ENCODE results near the gene CPM. TPM values are rescaled to one million over a fixed set of nuclear protein-coding genes. Genes with fewer than 3 reads are reported as not detected.

The CPM gene
- total and polyA plus RNA-seq, 2 donors (not counting 3 experiments of a cell fraction or from before 2014, with no cell fraction given) = not detected

GRCh38 chr12:68815232-68815927 is 117.6 kb downstream of the CPM start:
- no peak overlapping the region for H2AFZ ChIP-seq (ENCODE audit: low read depth, low read length)
- peaks cover 5 to 34% of the 10 kb centered on the region in 2 experiments for H3K36me3 ChIP-seq (ENCODE audit: control insufficient read depth in 2 of 2, extremely low read depth in 1 of 2, insufficient read depth in 2 of 2, low read length in 2 of 2)
- no peaks in the 10 kb centered on the region for H3K9me3 ChIP-seq (replicated peaks; ENCODE audit: control insufficient read depth, insufficient read depth, low read length)
- H3K27me3 ChIP-seq (ENCODE audit: control insufficient read depth in 2 of 2, insufficient read depth in 2 of 2, low read length in 2 of 2) = no peaks in the 10 kb centered on the region
- TF ChIP-seq POLR2AphosphoS5 (IDR thresholded peaks at IDR 0.05; ENCODE audit: insufficient read depth, low read depth, low read length) (peak; percentile 17), EZH2 (IDR thresholded peaks at IDR 0.05; ENCODE audit: borderline replicate concordance, low read depth, low read length, severe bottlenecking) (no peak), MAX (IDR thresholded peaks at IDR 0.05; ENCODE audit: insufficient read depth, insufficient read length) (no peak), CTCF (IDR thresholded peaks at IDR 0.05; ENCODE audit: extremely low read depth in 1 of 2, insufficient read depth in 1 of 2, low read depth in 1 of 2, low read length in 2 of 2) (no peak), GATA2 (IDR thresholded peaks at IDR 0.05; ENCODE audit: insufficient read depth, insufficient read length, low read depth, low read length) (no peak), MYC (IDR thresholded peaks at IDR 0.05; ENCODE audit: low read depth, low read length) (no peak)
- BruUV-seq (replicated peaks) = no TSS peak
- ChIA-PET CTCF (interaction anchor here (1.1 to 2.3 kb wide), 2 partner anchors 16 to 29 kb away, joined by 3 to 20 read pairs; no protein-coding TSS in a partner anchor), POLR2A (interaction anchor here (0.5 kb wide), 1 partner anchor 79 kb away, joined by 5 read pairs; no protein-coding TSS in a partner anchor)
- no peak for FAIRE-seq
- H3K9me1 ChIP-seq (replicated peaks; ENCODE audit: control insufficient read depth, extremely low read depth, insufficient read depth, low read length) = no peaks in the 10 kb centered on the region
- H3K4me3 ChIP-seq (replicated peaks in 1 of 3; ENCODE audit: insufficient read depth in 1 of 3, low read depth in 1 of 3, low read length in 3 of 3) = peak overlapping the region in 1 of 3 experiments; percentile 84
- intact Hi-C loops (cut with micrococcal nuclease) = no loop called here
- no peak overlapping the region for H3K9ac ChIP-seq (replicated peaks; ENCODE audit: extremely low read depth, insufficient read depth, low read length)
- H3K79me2 ChIP-seq (ENCODE audit: control insufficient read depth, insufficient read depth, low read length) = peaks cover 86% of the 10 kb centered on the region
- H3K27ac ChIP-seq (ENCODE audit: insufficient read depth, low read depth, low read length) = no peak overlapping the region
- peaks cover 5% of the 10 kb centered on the region for H3K4me1 ChIP-seq (ENCODE audit: control insufficient read depth, extremely low read depth, insufficient read depth, low read length)
- H3K4me2 ChIP-seq (ENCODE audit: insufficient read depth, low read length) = peak overlapping the region; percentile 39
- H4K20me1 ChIP-seq (replicated peaks; ENCODE audit: control insufficient read depth, extremely low read depth, insufficient read depth, low read length) = peaks cover 30% of the 10 kb centered on the region
- dilution Hi-C loops (cut with MboI; ENCODE audit: extremely low pct_ligation_motif_present, low sequenced_read_pairs) = no loop called here
- DNase-seq (ENCODE audit: low read depth, low spot score) = no peak
